Measurements from ENCODE around the gene PHF21A.

The PHF21A gene

DNA sequence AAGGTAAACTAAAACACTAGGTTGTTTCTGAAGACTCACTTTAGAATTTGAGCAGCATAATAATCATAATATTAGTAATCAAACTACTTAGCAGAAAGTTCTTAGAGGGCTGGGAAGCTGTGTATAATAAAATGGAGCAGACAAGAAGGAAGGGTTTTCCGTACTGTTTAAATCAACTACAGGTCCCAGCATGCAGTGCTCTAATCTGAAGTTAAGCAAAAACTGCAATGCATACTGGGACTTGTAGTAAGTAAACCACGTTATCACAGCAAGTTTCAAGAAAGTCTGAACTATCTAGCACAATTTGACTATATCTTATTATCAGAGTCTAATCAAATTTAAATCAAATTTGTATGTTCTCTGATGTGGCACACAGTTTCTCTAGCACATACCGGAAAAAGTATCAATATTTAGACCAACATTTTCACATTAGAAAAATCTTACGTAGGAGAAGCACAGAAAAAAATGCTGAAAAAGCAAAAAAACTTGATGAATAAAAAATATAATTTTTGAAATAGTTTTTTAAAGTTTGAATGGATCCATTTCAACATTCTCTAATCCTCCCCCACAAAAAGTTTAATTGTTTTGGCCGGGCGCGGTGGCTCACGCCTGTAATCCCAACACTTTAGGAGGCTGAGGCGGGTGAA, 8.2 kb downstream of the PHF21A start:
- H3K9me3 Mint-ChIP-seq, result no peaks in the 10 kb centered on the region
- DNase-seq, result no peak
- H3K27ac Mint-ChIP-seq, result no peak overlapping the region
- peaks cover 60% of the 10 kb centered on the region for H3K4me1 Mint-ChIP-seq
- H3K36me3 Mint-ChIP-seq (ENCODE audit: low read depth), result peaks cover 5% of the 10 kb centered on the region
- no peak overlapping the region for H3K4me3 Mint-ChIP-seq
- no peaks in the 10 kb centered on the region for H3K27me3 Mint-ChIP-seq (ENCODE audit: low read depth, poor library complexity)
- TF ChIP-seq, protein P1, sequence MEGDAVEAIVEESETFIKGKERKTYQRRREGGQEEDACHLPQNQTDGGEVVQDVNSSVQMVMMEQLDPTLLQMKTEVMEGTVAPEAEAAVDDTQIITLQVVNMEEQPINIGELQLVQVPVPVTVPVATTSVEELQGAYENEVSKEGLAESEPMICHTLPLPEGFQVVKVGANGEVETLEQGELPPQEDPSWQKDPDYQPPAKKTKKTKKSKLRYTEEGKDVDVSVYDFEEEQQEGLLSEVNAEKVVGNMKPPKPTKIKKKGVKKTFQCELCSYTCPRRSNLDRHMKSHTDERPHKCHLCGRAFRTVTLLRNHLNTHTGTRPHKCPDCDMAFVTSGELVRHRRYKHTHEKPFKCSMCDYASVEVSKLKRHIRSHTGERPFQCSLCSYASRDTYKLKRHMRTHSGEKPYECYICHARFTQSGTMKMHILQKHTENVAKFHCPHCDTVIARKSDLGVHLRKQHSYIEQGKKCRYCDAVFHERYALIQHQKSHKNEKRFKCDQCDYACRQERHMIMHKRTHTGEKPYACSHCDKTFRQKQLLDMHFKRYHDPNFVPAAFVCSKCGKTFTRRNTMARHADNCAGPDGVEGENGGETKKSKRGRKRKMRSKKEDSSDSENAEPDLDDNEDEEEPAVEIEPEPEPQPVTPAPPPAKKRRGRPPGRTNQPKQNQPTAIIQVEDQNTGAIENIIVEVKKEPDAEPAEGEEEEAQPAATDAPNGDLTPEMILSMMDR (IDR thresholded peaks at IDR 0.05), result no peak

DNA sequence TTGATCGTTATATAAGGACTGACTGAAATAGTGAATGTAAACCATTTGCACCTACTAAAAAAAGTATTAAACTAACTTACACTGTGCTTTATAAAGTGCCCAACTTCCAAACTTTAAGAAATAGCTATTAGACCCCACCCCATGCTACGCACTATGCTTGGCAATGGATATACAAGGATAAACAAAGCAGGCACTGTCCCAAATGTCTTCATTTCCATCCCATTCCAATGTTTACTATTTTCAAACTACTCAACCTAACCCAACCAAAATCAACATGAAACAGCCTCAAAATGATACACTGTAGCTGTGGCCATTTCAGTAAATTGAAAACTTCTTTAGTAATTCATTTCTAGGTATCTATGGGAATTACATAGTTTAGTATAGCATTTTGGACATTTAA, 12.5 kb downstream of the PHF21A start:
- DNase-seq, result no peak
- Mint-ChIP-seq H3K4me3 (no peak overlapping the region), H3K36me3 (ENCODE audit: low read depth) (no peaks in the 10 kb centered on the region), H3K4me1 (peaks cover 48% of the 10 kb centered on the region), H3K27me3 (ENCODE audit: low read depth, poor library complexity) (no peaks in the 10 kb centered on the region), H3K27ac (no peak overlapping the region), H3K9me3 (no peaks in the 10 kb centered on the region)
- TF ChIP-seq, protein P1 (IDR thresholded peaks at IDR 0.05), result no peak

DNA sequence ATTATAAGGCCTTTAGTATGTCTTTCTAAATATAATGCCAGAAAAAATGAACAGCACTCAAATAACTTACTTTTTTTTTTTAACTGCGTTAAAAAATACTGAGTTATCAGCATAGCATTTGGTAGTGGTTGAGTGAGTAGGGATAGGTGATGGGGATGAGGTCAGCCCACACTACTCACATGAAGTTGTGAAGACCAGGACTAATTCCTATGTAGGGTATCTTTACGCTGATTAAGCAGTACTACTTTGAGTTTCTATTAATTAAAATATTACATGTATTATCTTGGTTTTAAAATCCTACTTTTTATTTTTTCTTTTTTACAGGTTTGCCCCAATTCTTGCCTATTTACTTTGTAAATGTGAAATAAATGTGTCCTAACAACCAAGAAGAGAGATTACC, 13.5 kb downstream of the PHF21A start:
- Mint-ChIP-seq H3K4me1 (peaks cover 45% of the 10 kb centered on the region), H3K4me3 (no peak overlapping the region), H3K27ac (no peak overlapping the region), H3K36me3 (ENCODE audit: low read depth) (no peaks in the 10 kb centered on the region), H3K9me3 (no peaks in the 10 kb centered on the region), H3K27me3 (ENCODE audit: low read depth, poor library complexity) (no peaks in the 10 kb centered on the region)
- TF ChIP-seq, protein P1 (IDR thresholded peaks at IDR 0.05), result no peak
- no peak for DNase-seq

DNA sequence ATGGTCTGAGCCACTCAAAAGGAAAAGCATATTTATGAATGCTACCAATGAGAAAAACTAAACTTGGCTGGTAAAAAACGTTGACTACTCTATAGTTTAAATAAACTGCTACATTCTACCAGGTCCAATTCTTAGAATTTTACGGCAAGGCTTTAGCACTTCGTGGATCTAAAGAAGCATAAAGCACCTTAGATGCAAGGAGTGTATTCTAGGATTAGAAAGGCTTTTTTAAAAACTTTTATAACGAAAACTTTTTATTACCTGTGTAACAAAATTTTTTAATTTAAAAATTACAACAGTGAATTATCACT, 13.9 kb downstream of the PHF21A start:
- peaks cover 45% of the 10 kb centered on the region for H3K4me1 Mint-ChIP-seq
- no peak overlapping the region for H3K4me3 Mint-ChIP-seq
- no peaks in the 10 kb centered on the region for H3K36me3 Mint-ChIP-seq (ENCODE audit: low read depth)
- TF ChIP-seq, protein P1 (IDR thresholded peaks at IDR 0.05), result no peak
- H3K27ac Mint-ChIP-seq, result no peak overlapping the region
- H3K9me3 Mint-ChIP-seq, result no peaks in the 10 kb centered on the region
- DNase-seq, result no peak
- H3K27me3 Mint-ChIP-seq (ENCODE audit: low read depth, poor library complexity), result no peaks in the 10 kb centered on the region

DNA sequence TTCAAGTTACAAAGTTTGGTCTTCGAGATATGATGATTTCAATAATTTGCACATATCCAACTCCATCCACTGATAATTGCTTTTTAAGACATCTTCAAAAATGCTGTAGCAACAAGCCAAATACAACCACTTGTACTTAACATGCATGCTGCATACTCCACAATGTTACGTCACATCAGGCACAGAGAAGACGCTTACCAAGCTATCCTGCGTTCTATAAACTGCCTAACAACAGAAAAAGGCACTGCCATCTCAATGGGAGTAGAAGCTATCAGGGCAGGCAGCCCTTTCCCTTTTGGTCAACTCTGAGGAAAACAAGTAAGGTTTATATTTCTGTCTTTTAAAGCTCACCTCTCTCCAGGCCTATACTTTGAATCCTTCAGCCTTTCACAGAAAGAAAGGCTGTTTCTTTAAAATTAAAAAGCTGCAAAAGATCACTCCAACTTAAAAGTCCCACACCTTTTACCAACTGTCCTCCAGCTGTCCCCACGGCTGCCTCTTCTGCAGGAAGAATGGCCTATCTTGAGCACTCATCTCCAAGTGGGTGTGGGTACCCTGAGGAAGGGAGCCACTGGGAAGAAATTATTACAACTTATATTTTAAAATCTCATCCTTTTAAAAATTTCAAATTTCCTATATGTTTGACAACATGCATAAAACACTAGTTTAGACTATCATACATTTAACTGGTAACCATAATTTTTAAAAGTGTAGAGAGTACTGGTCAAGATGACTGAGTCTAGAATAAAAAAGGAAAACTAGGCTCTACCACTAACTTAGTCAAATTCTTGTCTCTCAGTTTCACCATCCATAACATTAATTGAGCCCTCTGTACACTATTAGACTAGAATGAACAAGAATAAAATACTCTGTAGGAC, 14.5 kb downstream of the PHF21A start:
- no peaks in the 10 kb centered on the region for H3K27me3 Mint-ChIP-seq (ENCODE audit: low read depth, poor library complexity)
- TF ChIP-seq, protein P1 (IDR thresholded peaks at IDR 0.05), result no peak
- DNase-seq, result no peak
- H3K9me3 Mint-ChIP-seq, result no peaks in the 10 kb centered on the region
- H3K27ac Mint-ChIP-seq, result peak overlapping the region; percentile 27
- no peaks in the 10 kb centered on the region for H3K36me3 Mint-ChIP-seq (ENCODE audit: low read depth)
- peaks cover 39% of the 10 kb centered on the region for H3K4me1 Mint-ChIP-seq
- no peak overlapping the region for H3K4me3 Mint-ChIP-seq

All from nephron progenitor cell (in vitro differentiated cells).